OCI-LY7 (cell line): ENCODE measurements around the gene COL5A1.

ENCODE experiments used
- EZH2phosphoT487 ChIP-seq: fragments of 200-600 bp; sonication (generic); IDR thresholded peaks from 2 replicates; pipeline ENCODE4 v1.6.1; 2018; ENCODE audit warnings: low read depth, borderline replicate concordance, mild to moderate bottlenecking, mixed run types, antibody characterized with exemption, low read length, moderate library complexity, mixed read lengths
- TF ChIP-seq, protein P1 (sequence below): fragments of 200-600 bp; sonication (generic); conservative IDR thresholded peaks from 2 replicates; pipeline ENCODE4 v1.5.1; 2014; ENCODE audit warnings: mild to moderate bottlenecking, antibody characterized with exemption, low read length, moderate library complexity, mixed read lengths

DNA sequence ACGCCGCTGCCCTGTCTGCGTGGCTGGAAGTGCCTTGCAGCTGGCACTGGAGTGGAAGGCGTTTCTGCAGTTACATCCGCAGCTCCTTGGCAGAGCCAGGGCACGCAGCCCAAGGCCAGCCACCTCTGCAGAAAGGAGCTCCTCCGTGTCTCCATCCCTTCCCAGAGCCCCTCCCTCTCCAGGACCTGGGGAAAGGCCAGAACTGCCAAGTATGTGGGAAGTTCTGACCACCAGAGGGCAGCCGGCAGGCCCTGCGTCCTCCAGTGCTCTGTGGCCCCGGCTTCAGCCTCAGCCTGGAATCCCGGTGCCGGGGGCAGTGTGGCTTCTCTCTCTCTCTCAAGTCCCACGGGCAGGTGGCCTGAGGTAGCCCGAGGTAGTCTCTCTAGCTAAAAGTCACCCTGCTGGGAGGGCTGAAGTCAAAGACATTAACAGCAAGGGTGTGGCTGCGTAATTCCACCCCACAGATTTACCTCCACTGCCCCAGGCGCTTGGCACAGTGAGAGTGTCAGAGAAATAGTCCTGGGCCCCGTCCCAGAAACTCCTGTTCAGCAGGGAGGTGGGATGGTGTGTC lies 137.3 kb downstream of the COL5A1 start:
- TF ChIP-seq, protein P1, sequence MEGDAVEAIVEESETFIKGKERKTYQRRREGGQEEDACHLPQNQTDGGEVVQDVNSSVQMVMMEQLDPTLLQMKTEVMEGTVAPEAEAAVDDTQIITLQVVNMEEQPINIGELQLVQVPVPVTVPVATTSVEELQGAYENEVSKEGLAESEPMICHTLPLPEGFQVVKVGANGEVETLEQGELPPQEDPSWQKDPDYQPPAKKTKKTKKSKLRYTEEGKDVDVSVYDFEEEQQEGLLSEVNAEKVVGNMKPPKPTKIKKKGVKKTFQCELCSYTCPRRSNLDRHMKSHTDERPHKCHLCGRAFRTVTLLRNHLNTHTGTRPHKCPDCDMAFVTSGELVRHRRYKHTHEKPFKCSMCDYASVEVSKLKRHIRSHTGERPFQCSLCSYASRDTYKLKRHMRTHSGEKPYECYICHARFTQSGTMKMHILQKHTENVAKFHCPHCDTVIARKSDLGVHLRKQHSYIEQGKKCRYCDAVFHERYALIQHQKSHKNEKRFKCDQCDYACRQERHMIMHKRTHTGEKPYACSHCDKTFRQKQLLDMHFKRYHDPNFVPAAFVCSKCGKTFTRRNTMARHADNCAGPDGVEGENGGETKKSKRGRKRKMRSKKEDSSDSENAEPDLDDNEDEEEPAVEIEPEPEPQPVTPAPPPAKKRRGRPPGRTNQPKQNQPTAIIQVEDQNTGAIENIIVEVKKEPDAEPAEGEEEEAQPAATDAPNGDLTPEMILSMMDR: peak; percentile 79
- TF ChIP-seq EZH2phosphoT487: no peak
